ENCODE results near the gene PACSIN2.

PACSIN2 gene

DNA sequence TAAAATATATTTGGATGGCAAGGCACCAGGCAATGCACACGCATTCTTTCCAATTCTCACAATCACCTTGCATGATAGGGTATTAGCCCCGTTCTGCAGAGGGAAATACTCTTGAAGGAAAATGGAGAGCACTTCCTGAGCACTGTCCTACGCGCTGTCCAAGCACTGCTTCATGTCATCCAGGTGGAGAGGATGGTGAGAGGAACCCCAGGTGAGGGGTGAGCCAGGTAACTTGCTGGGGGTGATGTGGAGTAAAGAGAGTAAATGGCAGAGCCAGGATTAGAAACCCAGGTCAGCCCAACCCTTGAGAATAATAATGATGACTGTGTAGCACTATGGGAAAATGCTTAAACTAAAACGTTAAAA lies 711 bp upstream of the PACSIN2 start:
- Histone ChIP-seq H3K4me3 (ENCODE audit: low read depth in 1 of 2, low read length in 1 of 2) (peak overlapping the region; percentile 81 to 95), H3K27me3 (no peaks in the 10 kb centered on the region), H3K36me3 (no peaks in the 10 kb centered on the region), H3K4me1 (ENCODE audit: control insufficient read depth in 1 of 2, insufficient read depth in 1 of 2, low read depth in 1 of 2, low read length in 1 of 2) (peaks cover 24 to 26% of the 10 kb centered on the region in 2 experiments), H3K9me3 (no peaks in the 10 kb centered on the region), H3K27ac (peak overlapping the region; percentile 89)
- no peak for TF ChIP-seq CTCF (IDR thresholded peaks at IDR 0.05)

GRCh38 chr22:43014316-43014868 lies 557 bp downstream of the PACSIN2 start:
- Histone ChIP-seq H3K27me3 (no peaks in the 10 kb centered on the region), H3K4me1 (ENCODE audit: control insufficient read depth in 1 of 2, insufficient read depth in 1 of 2, low read depth in 1 of 2, low read length in 1 of 2) (peaks cover 26 to 30% of the 10 kb centered on the region in 2 experiments), H3K36me3 (no peaks in the 10 kb centered on the region), H3K9me3 (no peaks in the 10 kb centered on the region), H3K4me3 (ENCODE audit: low read depth in 1 of 2, low read length in 1 of 2) (peak overlapping the region; percentile 81 to 95), H3K27ac (peak overlapping the region; percentile 89)
- no peak for TF ChIP-seq CTCF (IDR thresholded peaks at IDR 0.05)

GRCh38 chr22:43013355-43014315 lies 1.3 kb downstream of the PACSIN2 start:
- H3K4me1 ChIP-seq (ENCODE audit: control insufficient read depth in 1 of 2, insufficient read depth in 1 of 2, low read depth in 1 of 2, low read length in 1 of 2), result peaks cover 34 to 38% of the 10 kb centered on the region in 2 experiments
- H3K27me3 ChIP-seq, result no peaks in the 10 kb centered on the region
- H3K4me3 ChIP-seq (ENCODE audit: low read depth in 1 of 2, low read length in 1 of 2), result peak overlapping the region; percentile 81 to 95
- H3K36me3 ChIP-seq, result no peaks in the 10 kb centered on the region
- H3K9me3 ChIP-seq, result no peaks in the 10 kb centered on the region
- H3K27ac ChIP-seq, result peak overlapping the region; percentile 89
- no peak for TF ChIP-seq CTCF (IDR thresholded peaks at IDR 0.05)

DNA sequence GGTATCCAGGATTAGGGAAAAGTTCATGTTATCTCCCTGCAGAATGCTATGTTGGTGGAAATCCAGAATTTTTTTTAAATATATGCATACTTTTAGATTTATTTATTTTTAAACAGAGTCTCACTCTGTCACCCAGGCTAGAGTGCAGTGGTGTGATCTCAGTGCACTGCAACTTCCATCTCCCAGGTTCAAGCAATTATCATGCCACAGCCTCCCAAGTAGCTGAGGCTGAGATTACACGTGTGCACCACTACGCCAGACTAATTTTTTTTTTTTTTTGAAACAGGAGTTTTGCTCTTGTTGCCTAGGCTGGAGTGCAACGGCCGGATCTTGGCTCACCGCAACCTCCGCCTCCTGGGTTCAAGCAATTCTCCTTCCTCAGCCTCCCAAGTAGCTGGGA lies 2.6 kb downstream of the PACSIN2 start:
- H3K36me3 ChIP-seq, result no peaks in the 10 kb centered on the region
- no peak for TF ChIP-seq CTCF (IDR thresholded peaks at IDR 0.05)
- no peaks in the 10 kb centered on the region for H3K27me3 ChIP-seq
- H3K4me3 ChIP-seq (ENCODE audit: low read depth in 1 of 2, low read length in 1 of 2), result no peak overlapping the region
- peaks cover 43 to 44% of the 10 kb centered on the region in 2 experiments for H3K4me1 ChIP-seq (ENCODE audit: control insufficient read depth in 1 of 2, insufficient read depth in 1 of 2, low read depth in 1 of 2, low read length in 1 of 2)
- H3K27ac ChIP-seq, result no peak overlapping the region
- no peaks in the 10 kb centered on the region for H3K9me3 ChIP-seq

DNA sequence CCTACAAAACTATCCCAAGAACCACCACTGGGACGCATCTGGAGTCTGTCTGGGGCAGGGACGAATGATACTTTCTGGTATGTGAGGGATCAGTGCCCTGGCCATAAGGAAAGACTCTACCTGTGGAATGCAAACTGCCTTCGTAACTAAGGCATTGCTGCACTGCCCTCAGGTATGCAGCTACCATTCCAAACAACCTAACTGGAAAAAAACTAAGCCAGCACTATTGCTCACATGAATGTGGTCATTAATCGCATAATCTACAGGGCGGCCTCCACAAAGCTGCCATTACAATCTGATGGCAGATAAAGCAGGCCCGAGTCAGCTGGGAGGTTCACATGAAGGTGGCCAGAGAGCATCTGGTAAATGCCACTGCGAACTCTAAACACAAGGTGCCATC lies 3.9 kb downstream of the PACSIN2 start:
- H3K4me1 ChIP-seq (ENCODE audit: control insufficient read depth in 1 of 2, insufficient read depth in 1 of 2, low read depth in 1 of 2, low read length in 1 of 2), result peaks cover 44 to 45% of the 10 kb centered on the region in 2 experiments
- no peaks in the 10 kb centered on the region for H3K27me3 ChIP-seq
- H3K27ac ChIP-seq, result no peak overlapping the region
- no peak for TF ChIP-seq CTCF (IDR thresholded peaks at IDR 0.05)
- no peaks in the 10 kb centered on the region for H3K36me3 ChIP-seq
- H3K9me3 ChIP-seq, result no peaks in the 10 kb centered on the region
- no peak overlapping the region for H3K4me3 ChIP-seq (ENCODE audit: low read depth in 1 of 2, low read length in 1 of 2)
